ENCODE data around the gene AGFG2. TPM values are rescaled to one million over a fixed set of nuclear protein-coding genes. Genes with fewer than 3 reads are reported as not detected.

AGFG2 gene
- polyA plus RNA-seq, 2 of the 4 experiments (the other 2 are of a cell fraction) = 16.0 to 31.8 TPM

DNA sequence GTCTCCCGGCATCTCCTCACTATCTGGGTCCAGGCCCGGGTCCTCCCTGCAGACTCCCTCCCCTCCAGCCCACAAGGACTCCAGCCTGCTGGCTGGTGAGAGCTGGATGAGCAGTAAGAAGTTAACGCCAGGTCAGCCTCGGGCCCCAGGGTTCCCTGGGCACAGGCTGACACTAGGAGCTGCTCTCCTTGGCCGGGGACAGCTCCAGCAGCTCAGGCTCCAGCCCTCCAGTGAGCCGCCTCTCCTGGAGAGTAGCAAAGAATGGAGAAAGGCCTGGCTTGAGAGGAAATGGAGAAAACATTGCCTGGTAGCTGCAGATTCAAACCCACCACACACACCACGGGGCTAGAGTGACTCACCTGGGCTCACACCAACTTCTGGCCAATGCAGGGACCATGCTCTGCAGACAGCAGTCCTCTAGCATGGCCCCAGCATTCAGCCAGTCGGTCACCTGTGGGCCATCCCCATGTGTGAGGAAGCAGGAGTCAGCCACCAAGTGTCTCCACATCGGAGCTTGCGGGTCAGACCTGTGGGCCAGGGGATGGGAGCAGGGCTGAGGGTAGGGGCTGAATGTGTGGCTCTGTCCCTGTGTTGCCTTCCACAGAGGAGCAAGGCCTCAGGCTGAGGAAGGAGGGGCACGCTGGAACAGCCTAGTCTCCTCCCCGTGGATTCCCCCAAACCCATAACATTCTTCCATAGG is 28.2 kb downstream of the AGFG2 start:
- FAIRE-seq (no peak), ATAC-seq (peak in 1 of 2 experiments; percentile 4; a peak in 2 of 6 replicates), DNase-seq (ENCODE audit: low read depth in 1 of 2, low spot score in 1 of 2) (no peak)
- peaks cover 15% of the 10 kb centered on the region; the same call in 2 of the 3 replicates for H3K4me1 ChIP-seq
- TF ChIP-seq, protein P1, sequence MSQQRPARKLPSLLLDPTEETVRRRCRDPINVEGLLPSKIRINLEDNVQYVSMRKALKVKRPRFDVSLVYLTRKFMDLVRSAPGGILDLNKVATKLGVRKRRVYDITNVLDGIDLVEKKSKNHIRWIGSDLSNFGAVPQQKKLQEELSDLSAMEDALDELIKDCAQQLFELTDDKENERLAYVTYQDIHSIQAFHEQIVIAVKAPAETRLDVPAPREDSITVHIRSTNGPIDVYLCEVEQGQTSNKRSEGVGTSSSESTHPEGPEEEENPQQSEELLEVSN (IDR thresholded peaks at IDR 0.05; ENCODE audit: borderline replicate concordance, low read depth) = no peak
- TF ChIP-seq GATA3 (IDR thresholded peaks at IDR 0.05; ENCODE audit: borderline replicate concordance) (no peak), RARB (CRISPR knock-in tag; IDR thresholded peaks at IDR 0.05) (no peak), NR3C1 (IDR thresholded peaks at IDR 0.05) (no peak), PHF8 (IDR thresholded peaks at IDR 0.05; ENCODE audit: borderline replicate concordance, low read depth) (no peak), EP300 (IDR thresholded peaks at IDR 0.05) (no peak)
- TF ChIP-seq, protein P2, sequence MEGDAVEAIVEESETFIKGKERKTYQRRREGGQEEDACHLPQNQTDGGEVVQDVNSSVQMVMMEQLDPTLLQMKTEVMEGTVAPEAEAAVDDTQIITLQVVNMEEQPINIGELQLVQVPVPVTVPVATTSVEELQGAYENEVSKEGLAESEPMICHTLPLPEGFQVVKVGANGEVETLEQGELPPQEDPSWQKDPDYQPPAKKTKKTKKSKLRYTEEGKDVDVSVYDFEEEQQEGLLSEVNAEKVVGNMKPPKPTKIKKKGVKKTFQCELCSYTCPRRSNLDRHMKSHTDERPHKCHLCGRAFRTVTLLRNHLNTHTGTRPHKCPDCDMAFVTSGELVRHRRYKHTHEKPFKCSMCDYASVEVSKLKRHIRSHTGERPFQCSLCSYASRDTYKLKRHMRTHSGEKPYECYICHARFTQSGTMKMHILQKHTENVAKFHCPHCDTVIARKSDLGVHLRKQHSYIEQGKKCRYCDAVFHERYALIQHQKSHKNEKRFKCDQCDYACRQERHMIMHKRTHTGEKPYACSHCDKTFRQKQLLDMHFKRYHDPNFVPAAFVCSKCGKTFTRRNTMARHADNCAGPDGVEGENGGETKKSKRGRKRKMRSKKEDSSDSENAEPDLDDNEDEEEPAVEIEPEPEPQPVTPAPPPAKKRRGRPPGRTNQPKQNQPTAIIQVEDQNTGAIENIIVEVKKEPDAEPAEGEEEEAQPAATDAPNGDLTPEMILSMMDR (IDR thresholded peaks at IDR 0.05) = no peak
- ChIA-PET POLR2A (no interaction called here), CTCF (interaction anchor here (0.9 to 14.3 kb wide), 8 partner anchors 8 to 124 kb away, joined by 3 to 273 read pairs (median 6); partner anchors contain the start of genes FBXO24, LRCH4, MOSPD3 and NYAP1)
- H3K9me3 ChIP-seq = no peaks in the 10 kb centered on the region
- H3K27ac ChIP-seq = peak overlapping the region in 1 of 2 experiments; percentile 8; a peak in 1 of 6 replicates
- WGBS (ENCODE audit: missing lambda C conversion rate) = 89% methylated on average over 9 of the region's 12 CpGs
- no peak overlapping the region for H3K4me2 ChIP-seq
- no peak overlapping the region for H3K4me3 ChIP-seq

DNA sequence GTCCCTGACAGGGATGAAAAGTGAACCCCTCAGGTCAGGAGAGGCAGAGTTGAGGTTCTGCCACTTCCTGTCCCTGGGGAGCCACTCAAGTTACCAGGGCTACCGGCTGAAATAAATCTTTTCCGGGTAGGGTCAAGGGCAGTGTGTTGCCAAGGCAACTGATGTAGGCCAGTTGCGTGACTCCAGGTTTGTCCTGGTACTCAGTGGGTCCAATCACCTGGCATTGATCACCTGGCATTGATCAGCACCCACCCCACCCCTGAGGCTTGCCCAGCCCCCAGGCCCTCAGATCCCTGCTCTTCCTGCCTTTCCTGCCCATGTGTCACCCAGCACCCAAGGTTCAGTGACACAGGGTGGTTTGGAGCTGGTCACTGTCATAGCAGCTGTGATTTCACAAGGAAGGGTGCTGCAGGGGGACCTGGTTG is 28.8 kb downstream of the AGFG2 start:
- ATAC-seq = no peak
- TF ChIP-seq MAZ (IDR thresholded peaks at IDR 0.05; ENCODE audit: borderline replicate concordance, low read depth, low read length) (no peak), CBX8 (IDR thresholded peaks at IDR 0.05) (no peak), JUNB (IDR thresholded peaks at IDR 0.05) (no peak), SMC3 (IDR thresholded peaks at IDR 0.05) (no peak), NR3C1 (IDR thresholded peaks at IDR 0.05) (no peak), POLR2A (IDR thresholded peaks at IDR 0.05; ENCODE audit: low read length) (no peak), ZC3H11A (IDR thresholded peaks at IDR 0.05) (no peak), NFE2L2 (conservative IDR thresholded peaks at IDR 0.05; ENCODE audit: low read length) (no peak), EHF (CRISPR knock-in tag; IDR thresholded peaks at IDR 0.05) (no peak), EP300 (IDR thresholded peaks at IDR 0.05) (no peak), RARB (CRISPR knock-in tag; IDR thresholded peaks at IDR 0.05) (no peak), RFX5 (IDR thresholded peaks at IDR 0.05) (no peak), ESRRA (IDR thresholded peaks at IDR 0.05; ENCODE audit: borderline replicate concordance, low read length) (no peak)
- TF ChIP-seq, protein P3, sequence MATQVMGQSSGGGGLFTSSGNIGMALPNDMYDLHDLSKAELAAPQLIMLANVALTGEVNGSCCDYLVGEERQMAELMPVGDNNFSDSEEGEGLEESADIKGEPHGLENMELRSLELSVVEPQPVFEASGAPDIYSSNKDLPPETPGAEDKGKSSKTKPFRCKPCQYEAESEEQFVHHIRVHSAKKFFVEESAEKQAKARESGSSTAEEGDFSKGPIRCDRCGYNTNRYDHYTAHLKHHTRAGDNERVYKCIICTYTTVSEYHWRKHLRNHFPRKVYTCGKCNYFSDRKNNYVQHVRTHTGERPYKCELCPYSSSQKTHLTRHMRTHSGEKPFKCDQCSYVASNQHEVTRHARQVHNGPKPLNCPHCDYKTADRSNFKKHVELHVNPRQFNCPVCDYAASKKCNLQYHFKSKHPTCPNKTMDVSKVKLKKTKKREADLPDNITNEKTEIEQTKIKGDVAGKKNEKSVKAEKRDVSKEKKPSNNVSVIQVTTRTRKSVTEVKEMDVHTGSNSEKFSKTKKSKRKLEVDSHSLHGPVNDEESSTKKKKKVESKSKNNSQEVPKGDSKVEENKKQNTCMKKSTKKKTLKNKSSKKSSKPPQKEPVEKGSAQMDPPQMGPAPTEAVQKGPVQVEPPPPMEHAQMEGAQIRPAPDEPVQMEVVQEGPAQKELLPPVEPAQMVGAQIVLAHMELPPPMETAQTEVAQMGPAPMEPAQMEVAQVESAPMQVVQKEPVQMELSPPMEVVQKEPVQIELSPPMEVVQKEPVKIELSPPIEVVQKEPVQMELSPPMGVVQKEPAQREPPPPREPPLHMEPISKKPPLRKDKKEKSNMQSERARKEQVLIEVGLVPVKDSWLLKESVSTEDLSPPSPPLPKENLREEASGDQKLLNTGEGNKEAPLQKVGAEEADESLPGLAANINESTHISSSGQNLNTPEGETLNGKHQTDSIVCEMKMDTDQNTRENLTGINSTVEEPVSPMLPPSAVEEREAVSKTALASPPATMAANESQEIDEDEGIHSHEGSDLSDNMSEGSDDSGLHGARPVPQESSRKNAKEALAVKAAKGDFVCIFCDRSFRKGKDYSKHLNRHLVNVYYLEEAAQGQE (IDR thresholded peaks at IDR 0.05) = no peak
- TF ChIP-seq, protein P4, sequence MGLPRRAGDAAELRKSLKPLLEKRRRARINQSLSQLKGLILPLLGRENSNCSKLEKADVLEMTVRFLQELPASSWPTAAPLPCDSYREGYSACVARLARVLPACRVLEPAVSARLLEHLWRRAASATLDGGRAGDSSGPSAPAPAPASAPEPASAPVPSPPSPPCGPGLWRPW (IDR thresholded peaks at IDR 0.05) = no peak
- ChIA-PET POLR2A (no interaction called here), CTCF (interaction anchor here (0.9 to 14.3 kb wide), 9 partner anchors 8 to 124 kb away, joined by 3 to 273 read pairs (median 5); partner anchors contain the start of genes FBXO24, LRCH4, NYAP1 and SPACDR)
- no peak for DNase-seq (ENCODE audit: low read depth in 1 of 2, low spot score in 1 of 2)
- Histone ChIP-seq H3K4me2 (no peak overlapping the region), H3K4me1 (peaks cover 15% of the 10 kb centered on the region; the same call in 2 of the 3 replicates), H3K4me3 (no peak overlapping the region), H3K9me3 (no peaks in the 10 kb centered on the region), H3K27ac (peak overlapping the region in 1 of 2 experiments; percentile 8; a peak in 1 of 6 replicates)
- no CpG with 5 or more reads among the region's 3 CpGs for WGBS (ENCODE audit: missing lambda C conversion rate)
- no peak for FAIRE-seq
